Measurements from ENCODE around the gene TGFBR3. TPM values are rescaled to one million over a fixed set of nuclear protein-coding genes. Genes with fewer than 3 reads are reported as not detected.

The TGFBR3 gene
- total and polyA plus RNA-seq, 7 donors: 1.2 to 170 (median 92.2) TPM

DNA sequence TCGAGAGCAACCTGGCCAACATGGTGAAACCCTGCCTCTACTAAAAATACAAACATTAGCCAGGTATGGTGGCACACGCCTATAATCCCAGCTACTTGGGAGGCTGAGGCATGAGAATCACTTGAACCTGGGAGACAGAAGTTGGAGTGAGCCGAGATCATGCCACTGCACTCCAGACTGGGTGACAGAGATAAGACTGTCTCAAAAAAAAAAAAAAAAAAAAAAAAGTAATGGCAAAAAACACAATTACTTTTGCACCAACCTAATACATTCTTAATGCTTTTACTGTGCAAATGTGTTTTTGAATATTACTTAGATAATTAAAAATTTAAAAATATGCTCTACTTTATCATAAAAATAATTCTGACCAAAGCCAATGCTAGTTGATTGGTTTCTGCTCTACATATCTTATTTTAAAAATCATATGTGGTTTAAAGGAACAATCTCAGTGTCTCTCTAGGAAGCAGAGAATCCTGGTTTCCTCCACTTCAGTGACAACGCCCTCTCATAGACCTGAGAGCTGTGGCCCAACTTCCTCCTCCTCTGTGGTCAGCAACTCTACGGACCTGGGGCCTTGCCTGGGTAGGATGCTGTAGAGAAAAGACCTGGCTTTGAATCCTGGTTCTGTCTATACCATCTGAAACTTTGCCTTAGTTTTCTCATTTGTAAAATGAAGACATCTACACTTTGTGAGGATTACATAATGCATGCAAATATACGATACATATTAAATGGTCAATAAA is 64.7 kb downstream of the TGFBR3 start:
- Histone ChIP-seq H3K36me3 (no peaks in the 10 kb centered on the region), H3K27me3 (no peaks in the 10 kb centered on the region), H3K9me3 (no peaks in the 10 kb centered on the region), H3K27ac (no peak overlapping the region), H3K4me1 (peaks cover 0 to 48% (median 37%) of the 10 kb centered on the region in 4 donors), H3K4me3 (no peak overlapping the region)
- WGBS, 2 donors: 77 to 87% methylated on average over 6 of the region's 6 CpGs
- TF ChIP-seq, protein P1, sequence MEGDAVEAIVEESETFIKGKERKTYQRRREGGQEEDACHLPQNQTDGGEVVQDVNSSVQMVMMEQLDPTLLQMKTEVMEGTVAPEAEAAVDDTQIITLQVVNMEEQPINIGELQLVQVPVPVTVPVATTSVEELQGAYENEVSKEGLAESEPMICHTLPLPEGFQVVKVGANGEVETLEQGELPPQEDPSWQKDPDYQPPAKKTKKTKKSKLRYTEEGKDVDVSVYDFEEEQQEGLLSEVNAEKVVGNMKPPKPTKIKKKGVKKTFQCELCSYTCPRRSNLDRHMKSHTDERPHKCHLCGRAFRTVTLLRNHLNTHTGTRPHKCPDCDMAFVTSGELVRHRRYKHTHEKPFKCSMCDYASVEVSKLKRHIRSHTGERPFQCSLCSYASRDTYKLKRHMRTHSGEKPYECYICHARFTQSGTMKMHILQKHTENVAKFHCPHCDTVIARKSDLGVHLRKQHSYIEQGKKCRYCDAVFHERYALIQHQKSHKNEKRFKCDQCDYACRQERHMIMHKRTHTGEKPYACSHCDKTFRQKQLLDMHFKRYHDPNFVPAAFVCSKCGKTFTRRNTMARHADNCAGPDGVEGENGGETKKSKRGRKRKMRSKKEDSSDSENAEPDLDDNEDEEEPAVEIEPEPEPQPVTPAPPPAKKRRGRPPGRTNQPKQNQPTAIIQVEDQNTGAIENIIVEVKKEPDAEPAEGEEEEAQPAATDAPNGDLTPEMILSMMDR (IDR thresholded peaks at IDR 0.05): no peak
- TF ChIP-seq POLR2A (IDR thresholded peaks at IDR 0.05) (no peak), EP300 (IDR thresholded peaks at IDR 0.05) (no peak), POLR2AphosphoS5 (IDR thresholded peaks at IDR 0.05) (no peak)
- intact Hi-C loops (cut with DNase I): no loop called here
- DNase-seq: no peak

DNA sequence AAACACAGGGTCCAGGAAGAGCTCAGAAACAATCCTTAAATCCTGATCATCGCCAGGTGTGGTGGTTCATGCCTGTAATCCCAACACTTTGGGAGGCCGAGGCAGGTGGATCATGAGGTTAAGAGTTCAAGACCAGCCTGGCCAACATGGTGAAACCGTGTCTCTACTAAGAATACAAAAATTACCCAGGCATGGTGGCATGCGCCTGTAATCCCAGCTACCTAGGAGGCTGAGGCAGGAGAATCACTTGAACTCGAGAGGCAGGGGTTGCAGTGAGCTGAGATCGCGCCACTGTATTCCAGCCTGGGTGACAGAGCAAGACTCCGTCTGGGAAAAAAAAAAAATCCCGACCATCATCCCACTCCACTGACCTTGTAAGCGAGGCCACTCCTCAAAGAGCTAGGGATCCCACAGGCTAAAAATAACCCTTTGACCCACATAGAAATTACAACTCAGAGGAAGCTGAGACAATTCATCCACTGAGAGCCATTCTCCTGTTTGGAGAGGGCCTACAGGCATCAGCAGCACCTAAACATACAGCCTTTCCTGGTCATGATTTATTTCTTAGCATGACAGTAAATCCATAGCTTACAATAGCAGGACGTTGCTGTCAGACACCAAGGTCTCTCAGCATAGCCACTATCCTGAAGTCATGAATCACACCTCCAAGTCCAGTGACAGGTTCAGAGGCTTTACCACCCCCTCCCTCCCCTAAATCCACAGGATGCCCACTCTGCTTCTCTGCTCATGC is 66.7 kb downstream of the TGFBR3 start:
- Histone ChIP-seq H3K4me3 (no peak overlapping the region), H3K27ac (peak overlapping the region; percentile 8 to 53 (median 30)), H3K36me3 (no peaks in the 10 kb centered on the region), H3K9me3 (no peaks in the 10 kb centered on the region), H3K4me1 (peaks cover 0 to 64% (median 45%) of the 10 kb centered on the region in 4 donors), H3K27me3 (no peaks in the 10 kb centered on the region)
- intact Hi-C loops (cut with DNase I): no loop called here
- no peak for DNase-seq
- TF ChIP-seq EP300 (IDR thresholded peaks at IDR 0.05): no peak
- no peak for TF ChIP-seq POLR2AphosphoS5 (IDR thresholded peaks at IDR 0.05)
- TF ChIP-seq, protein P1 (IDR thresholded peaks at IDR 0.05): no peak
- no peak for TF ChIP-seq POLR2A (IDR thresholded peaks at IDR 0.05)
- 71 to 82% methylated on average over 11 of the region's 11 CpGs for WGBS, 2 donors

DNA sequence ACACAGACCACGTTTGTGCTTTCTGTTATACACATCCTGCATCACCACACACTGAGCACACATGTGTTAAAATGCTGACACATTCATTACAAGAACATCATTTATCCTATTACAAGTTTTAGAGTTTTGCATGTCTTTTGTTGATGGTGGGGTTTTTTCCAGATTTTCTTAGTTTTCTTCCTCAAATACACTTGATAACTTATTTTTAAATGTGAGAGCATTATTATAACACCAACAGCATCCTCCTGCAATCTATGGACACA is 67.3 kb downstream of the TGFBR3 start:
- peak overlapping the region in 3 of 4 donors; percentile 13 to 71 (median 53) for H3K27ac ChIP-seq

DNA sequence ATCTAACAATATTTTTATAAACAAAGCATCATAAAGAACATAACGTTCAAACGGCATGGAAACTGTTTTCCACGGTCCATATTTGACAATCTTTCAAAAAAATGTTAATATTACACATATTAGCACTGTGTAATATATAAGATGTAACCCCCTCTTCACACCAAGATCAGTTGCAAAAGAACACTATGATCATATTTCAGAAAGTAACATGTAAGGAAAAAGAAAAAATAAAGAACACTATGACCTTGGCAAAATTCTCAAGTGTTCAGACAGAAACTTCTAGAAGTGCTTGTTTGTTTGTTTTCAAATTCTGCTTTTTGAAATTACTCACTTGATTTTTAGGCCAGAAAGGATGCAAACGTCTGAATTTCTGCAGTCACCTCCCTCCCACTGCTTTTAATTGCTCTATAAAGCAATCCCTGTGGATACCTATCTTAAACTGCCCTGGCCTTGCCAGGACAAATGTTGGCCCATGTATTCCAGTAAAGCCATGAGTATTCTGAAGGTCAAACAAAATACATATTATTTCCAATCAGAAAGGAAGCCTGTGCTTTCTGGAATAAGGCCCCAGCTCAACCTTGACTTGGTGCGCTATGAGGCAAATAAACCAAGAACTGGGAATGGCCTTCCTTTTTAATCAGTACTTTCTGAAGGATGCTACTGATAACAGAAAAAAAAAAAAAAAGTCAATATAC is 68.6 kb downstream of the TGFBR3 start:
- H3K9me3 ChIP-seq: no peaks in the 10 kb centered on the region
- no peak overlapping the region for H3K4me3 ChIP-seq
- intact Hi-C loops (cut with DNase I): no loop called here
- WGBS, 2 donors: 31 to 56% methylated on average over 5 of the region's 5 CpGs
- H3K4me1 ChIP-seq: peaks cover 0 to 73% (median 45%) of the 10 kb centered on the region in 4 donors
- no peaks in the 10 kb centered on the region for H3K27me3 ChIP-seq
- H3K27ac ChIP-seq: peak overlapping the region in 3 of 4 donors; percentile 47 to 71 (median 53)
- no peaks in the 10 kb centered on the region for H3K36me3 ChIP-seq
- DNase-seq: no peak
- TF ChIP-seq EP300 (IDR thresholded peaks at IDR 0.05) (no peak), POLR2AphosphoS5 (IDR thresholded peaks at IDR 0.05) (peak in 1 of 4 donors; percentile 21)

More for the DNA sequence above, 67.3 kb downstream of the TGFBR3 start:
- H3K27me3 ChIP-seq: no peaks in the 10 kb centered on the region
- H3K36me3 ChIP-seq: no peaks in the 10 kb centered on the region
- peaks cover 0 to 68% (median 45%) of the 10 kb centered on the region in 4 donors for H3K4me1 ChIP-seq
- TF ChIP-seq EP300 (IDR thresholded peaks at IDR 0.05) (no peak), POLR2AphosphoS5 (IDR thresholded peaks at IDR 0.05) (no peak), POLR2A (IDR thresholded peaks at IDR 0.05) (no peak)
- TF ChIP-seq, protein P1 (IDR thresholded peaks at IDR 0.05): no peak
- H3K9me3 ChIP-seq: no peaks in the 10 kb centered on the region
- intact Hi-C loops (cut with DNase I): no loop called here
- 50 to 53% methylated on average over 1 of the region's 1 CpG for WGBS, 2 donors
- no peak for DNase-seq
- no peak overlapping the region for H3K4me3 ChIP-seq

DNA sequence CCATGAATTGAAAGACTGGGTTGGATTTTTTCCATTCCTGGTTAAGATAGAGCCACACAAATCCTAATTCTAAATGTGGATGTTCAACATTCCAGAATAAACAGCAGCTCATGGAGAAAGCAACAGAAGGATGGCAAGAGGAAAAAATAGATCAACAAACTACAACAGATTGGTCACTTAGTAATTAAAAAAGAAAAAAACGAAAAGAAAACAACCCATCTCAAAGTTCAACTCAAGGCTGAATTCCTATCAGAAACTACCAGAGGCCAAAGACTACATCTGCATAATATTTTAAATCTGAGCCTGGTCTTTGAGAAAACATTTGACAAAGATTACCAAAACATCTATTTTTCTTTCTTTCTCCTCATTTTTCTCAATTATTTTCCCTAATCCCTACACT is 69.9 kb downstream of the TGFBR3 start:
- Histone ChIP-seq H3K9me3 (no peaks in the 10 kb centered on the region), H3K27me3 (no peaks in the 10 kb centered on the region), H3K4me1 (peaks cover 0 to 82% (median 49%) of the 10 kb centered on the region in 4 donors), H3K27ac (peak overlapping the region in 2 of 4 donors; percentile 5 to 53), H3K36me3 (no peaks in the 10 kb centered on the region), H3K4me3 (no peak overlapping the region)
- TF ChIP-seq POLR2AphosphoS5 (IDR thresholded peaks at IDR 0.05): no peak
- no peak for DNase-seq
- intact Hi-C loops (cut with DNase I): no loop called here
- 26 to 69% methylated on average over 1 of the region's 1 CpG for whole genome bisulfite sequencing, 2 donors
